Upper lobe of left lung (tissue), 4 donors: ENCODE results near the gene TMA7B.

Experiments used
- EP300 ChIP-seq, 4 donors: sonication (generic); formaldehyde crosslinking; IDR thresholded peaks; one replicate each; pipeline ENCODE4 v1.5.1; 2017; ENCODE audit warnings: antibody characterized with exemption in 4 of 4, control low read depth in 2 of 4
- TF ChIP-seq, protein P1 (sequence below), 6 experiments: fragments of 450-650 bp in 4 of 6; fragments of 200-600 bp in 2 of 6; sonication (generic) in 2 of 6; IDR thresholded peaks; one replicate each; pipeline ENCODE4 v1.5.1; 2016 to 2019; ENCODE audit warnings: antibody characterized with exemption in 6 of 6

DNA sequence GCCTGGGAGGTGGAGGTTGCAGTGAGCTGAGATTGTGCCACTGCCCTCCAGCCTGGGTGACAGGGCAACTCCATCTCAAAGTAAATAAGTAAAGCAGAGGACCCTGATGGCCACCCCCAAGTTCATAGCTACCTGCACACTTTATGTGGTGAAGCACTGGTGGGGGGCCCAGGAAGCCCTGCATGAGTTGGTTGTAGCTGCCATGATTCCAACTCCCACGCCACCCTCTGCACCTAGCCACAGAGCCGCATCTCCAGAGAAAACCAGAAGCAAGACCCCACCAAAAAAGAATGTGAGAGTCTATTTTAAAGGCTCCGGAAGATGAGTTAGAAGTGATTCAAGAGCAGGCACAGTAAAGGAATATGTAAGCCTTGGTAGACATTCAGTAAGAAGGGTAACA, 20.4 kb upstream of the TMA7B start:
- TF ChIP-seq, protein P1, sequence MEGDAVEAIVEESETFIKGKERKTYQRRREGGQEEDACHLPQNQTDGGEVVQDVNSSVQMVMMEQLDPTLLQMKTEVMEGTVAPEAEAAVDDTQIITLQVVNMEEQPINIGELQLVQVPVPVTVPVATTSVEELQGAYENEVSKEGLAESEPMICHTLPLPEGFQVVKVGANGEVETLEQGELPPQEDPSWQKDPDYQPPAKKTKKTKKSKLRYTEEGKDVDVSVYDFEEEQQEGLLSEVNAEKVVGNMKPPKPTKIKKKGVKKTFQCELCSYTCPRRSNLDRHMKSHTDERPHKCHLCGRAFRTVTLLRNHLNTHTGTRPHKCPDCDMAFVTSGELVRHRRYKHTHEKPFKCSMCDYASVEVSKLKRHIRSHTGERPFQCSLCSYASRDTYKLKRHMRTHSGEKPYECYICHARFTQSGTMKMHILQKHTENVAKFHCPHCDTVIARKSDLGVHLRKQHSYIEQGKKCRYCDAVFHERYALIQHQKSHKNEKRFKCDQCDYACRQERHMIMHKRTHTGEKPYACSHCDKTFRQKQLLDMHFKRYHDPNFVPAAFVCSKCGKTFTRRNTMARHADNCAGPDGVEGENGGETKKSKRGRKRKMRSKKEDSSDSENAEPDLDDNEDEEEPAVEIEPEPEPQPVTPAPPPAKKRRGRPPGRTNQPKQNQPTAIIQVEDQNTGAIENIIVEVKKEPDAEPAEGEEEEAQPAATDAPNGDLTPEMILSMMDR (IDR thresholded peaks at IDR 0.05), result no peak
- TF ChIP-seq EP300 (IDR thresholded peaks at IDR 0.05), result no peak
